DND-41 (cell line): ENCODE data around the gene RAB5A.
"Not testable (repeated sequence)": the region's sequence is repeated elsewhere in the genome, so short reads cannot be mapped to it uniquely, and the experiment has no call there.

Source experiments
- ATAC-seq: fragments of 200-7000 bp; cut with Tn5 transposase; 3 replicates; pipeline ENCODE4 v1.9.1; 2021; ENCODE audit warnings: low read depth; ENCODE audit not compliant: insufficient read depth
- DNase-seq: peaks from one replicate; pipeline ENCODE4 v3.0.0-alpha.2; 2020
- H2AFZ ChIP-seq: 2 replicates; pipeline ENCODE4 v1.6.0; 2012; ENCODE audit warnings: low read depth, low read length
- H3K27ac ChIP-seq: 2 replicates; pipeline ENCODE4 v1.5.1; 2012; ENCODE audit warnings: low read length, inconsistent platforms
- H3K27me3 ChIP-seq: fragments of 200-600 bp; sonication (generic); 2 replicates; pipeline ENCODE4 v1.6.0; 2012; ENCODE audit warnings: low read length, mild to moderate bottlenecking, inconsistent platforms; ENCODE audit not compliant: insufficient read depth, poor library complexity
- H3K36me3 ChIP-seq: 2 replicates; pipeline ENCODE4 v1.5.1; 2012; ENCODE audit warnings: low read length, inconsistent platforms; ENCODE audit not compliant: insufficient read depth
- H3K4me1 ChIP-seq: 2 replicates; pipeline ENCODE4 v1.5.1; 2012; ENCODE audit warnings: mild to moderate bottlenecking, low read length; ENCODE audit not compliant: insufficient read depth
- H3K4me2 ChIP-seq: 2 replicates; pipeline ENCODE4 v1.6.0; 2012; ENCODE audit warnings: mild to moderate bottlenecking, moderate library complexity, low read length, inconsistent platforms; ENCODE audit not compliant: insufficient read depth
- H3K4me3 ChIP-seq, 2 experiments: fragments of 200-600 bp in 1 of 2; shearing (Covaris generic) in 1 of 2; 2 replicates each; pipeline ENCODE4 v1.5.1; 2012 to 2016; ENCODE audit warnings: inconsistent platforms in 2 of 2, low read length in 2 of 2, mild to moderate bottlenecking in 2 of 2, low read depth in 1 of 2, moderate library complexity in 1 of 2
- H3K79me2 ChIP-seq: 2 replicates; pipeline ENCODE4 v1.6.0; 2012; ENCODE audit warnings: low read length, inconsistent platforms; ENCODE audit not compliant: insufficient read depth
- H3K9ac ChIP-seq: 2 replicates; pipeline ENCODE4 v1.6.0; 2012; ENCODE audit warnings: low read depth, mild to moderate bottlenecking, inconsistent platforms, low read length, moderate library complexity
- H3K9me3 ChIP-seq: 2 replicates; pipeline ENCODE4 v1.5.1; 2012; ENCODE audit warnings: low read length, moderate library complexity, mild to moderate bottlenecking, inconsistent platforms; ENCODE audit not compliant: insufficient read depth, severe bottlenecking
- H4K20me1 ChIP-seq: 2 replicates; pipeline ENCODE4 v1.6.0; 2012; ENCODE audit warnings: low read length; ENCODE audit not compliant: insufficient read depth
- EZH2 ChIP-seq: IDR thresholded peaks from 3 replicates; pipeline ENCODE4 v1.6.1; 2012; ENCODE audit warnings: borderline replicate concordance, low read depth, mild to moderate bottlenecking, moderate library complexity, low read length, inconsistent platforms; ENCODE audit not compliant: severe bottlenecking
- TF ChIP-seq, protein P1 (sequence below): IDR thresholded peaks from 2 replicates; pipeline ENCODE4 v1.5.1; 2012; ENCODE audit warnings: borderline replicate concordance, low read length, moderate library complexity, mild to moderate bottlenecking; ENCODE audit not compliant: poor library complexity, severe bottlenecking; ENCODE audit errors: extremely low read depth

RAB5A gene

DNA sequence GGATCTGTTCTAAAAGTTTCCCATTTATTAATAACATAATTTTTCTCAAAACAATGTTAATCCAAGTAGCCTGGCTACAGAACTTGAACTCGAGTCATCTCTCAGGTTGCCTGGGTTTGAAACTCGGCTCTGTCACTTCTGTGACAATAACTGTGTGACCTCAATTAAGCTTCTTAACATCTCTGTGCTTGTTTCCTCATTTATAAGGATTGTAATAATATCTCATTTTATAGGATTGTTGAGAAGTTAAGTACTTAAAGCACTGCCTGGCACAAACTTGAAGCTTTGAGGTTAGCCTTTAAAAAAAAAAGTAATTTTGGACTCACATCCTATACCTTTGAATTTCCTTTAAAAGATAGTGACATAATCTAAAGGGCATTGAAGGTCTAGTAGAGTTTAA is 3.4 kb downstream of the RAB5A start:
- Histone ChIP-seq H3K4me2 (no peak overlapping the region), H3K27me3 (no peaks in the 10 kb centered on the region), H3K9ac (no peak overlapping the region), H3K36me3 (peaks cover 52% of the 10 kb centered on the region), H4K20me1 (peaks cover 44% of the 10 kb centered on the region), H3K4me3 (no peak overlapping the region), H2AFZ (no peak overlapping the region), H3K79me2 (peaks cover 86% of the 10 kb centered on the region), H3K9me3 (no peaks in the 10 kb centered on the region), H3K27ac (no peak overlapping the region), H3K4me1 (peaks cover 47% of the 10 kb centered on the region)
- DNase-seq (no peak), ATAC-seq (no peak)
- TF ChIP-seq EZH2: no peak
- TF ChIP-seq, protein P1, sequence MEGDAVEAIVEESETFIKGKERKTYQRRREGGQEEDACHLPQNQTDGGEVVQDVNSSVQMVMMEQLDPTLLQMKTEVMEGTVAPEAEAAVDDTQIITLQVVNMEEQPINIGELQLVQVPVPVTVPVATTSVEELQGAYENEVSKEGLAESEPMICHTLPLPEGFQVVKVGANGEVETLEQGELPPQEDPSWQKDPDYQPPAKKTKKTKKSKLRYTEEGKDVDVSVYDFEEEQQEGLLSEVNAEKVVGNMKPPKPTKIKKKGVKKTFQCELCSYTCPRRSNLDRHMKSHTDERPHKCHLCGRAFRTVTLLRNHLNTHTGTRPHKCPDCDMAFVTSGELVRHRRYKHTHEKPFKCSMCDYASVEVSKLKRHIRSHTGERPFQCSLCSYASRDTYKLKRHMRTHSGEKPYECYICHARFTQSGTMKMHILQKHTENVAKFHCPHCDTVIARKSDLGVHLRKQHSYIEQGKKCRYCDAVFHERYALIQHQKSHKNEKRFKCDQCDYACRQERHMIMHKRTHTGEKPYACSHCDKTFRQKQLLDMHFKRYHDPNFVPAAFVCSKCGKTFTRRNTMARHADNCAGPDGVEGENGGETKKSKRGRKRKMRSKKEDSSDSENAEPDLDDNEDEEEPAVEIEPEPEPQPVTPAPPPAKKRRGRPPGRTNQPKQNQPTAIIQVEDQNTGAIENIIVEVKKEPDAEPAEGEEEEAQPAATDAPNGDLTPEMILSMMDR: no peak

DNA sequence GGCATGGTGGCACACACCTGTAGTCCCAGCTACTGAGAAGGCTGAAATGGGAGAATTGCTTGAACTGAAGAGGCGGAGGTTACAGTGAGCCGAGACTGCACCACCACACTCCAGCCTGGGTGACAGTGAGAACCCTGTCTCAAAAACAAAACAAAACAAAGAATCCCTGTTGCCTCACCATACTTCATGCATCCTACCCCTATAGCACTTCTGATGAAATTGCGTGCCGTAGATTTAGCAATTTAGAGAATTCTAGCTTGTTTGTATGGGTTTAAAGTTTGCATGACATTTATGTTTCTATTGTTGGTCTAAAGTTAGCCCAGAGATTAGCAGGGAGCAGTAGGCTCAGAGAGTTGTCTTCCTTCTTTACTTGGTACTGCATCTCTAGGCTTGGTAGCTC is 7.8 kb downstream of the RAB5A start:
- ATAC-seq: no peak

GRCh38 chr3:19957354-19957753 is 10.5 kb downstream of the RAB5A start:
- Histone ChIP-seq H3K79me2 (peaks cover 97% of the 10 kb centered on the region), H4K20me1 (peaks cover 56% of the 10 kb centered on the region), H3K36me3 (peaks cover 66% of the 10 kb centered on the region)
- H3K4me3 ChIP-seq, DNase-seq, H2AFZ ChIP-seq, H3K27ac ChIP-seq, H3K27me3 ChIP-seq, H3K4me2 ChIP-seq, H3K9ac ChIP-seq, H3K4me1 ChIP-seq, ATAC-seq, H3K9me3 ChIP-seq: not testable (repeated sequence)

More for the DNA sequence above, 7.8 kb downstream of the RAB5A start:
- H3K79me2 ChIP-seq: peaks cover 97% of the 10 kb centered on the region
- no peak overlapping the region for H3K4me3 ChIP-seq
- no peaks in the 10 kb centered on the region for H3K9me3 ChIP-seq
- H3K4me2 ChIP-seq: no peak overlapping the region
- H3K27ac ChIP-seq: no peak overlapping the region
- H3K36me3 ChIP-seq: peaks cover 70% of the 10 kb centered on the region
- peaks cover 44% of the 10 kb centered on the region for H4K20me1 ChIP-seq
- H3K4me1 ChIP-seq: peaks cover 16% of the 10 kb centered on the region
- no peak for TF ChIP-seq EZH2
- TF ChIP-seq, protein P1: no peak
- H2AFZ ChIP-seq: no peak overlapping the region
- no peak for DNase-seq
- H3K9ac ChIP-seq: no peak overlapping the region
- H3K27me3 ChIP-seq: no peaks in the 10 kb centered on the region

- Histone ChIP-seq H2AFZ (no peak overlapping the region), H3K9me3 (no peaks in the 10 kb centered on the region), H3K27ac (no peak overlapping the region), H4K20me1 (peaks cover 53% of the 10 kb centered on the region; the same call in 1 of the 2 replicates), H3K27me3 (no peaks in the 10 kb centered on the region), H3K4me2 (no peak overlapping the region), H3K4me3 (no peak overlapping the region), H3K9ac (no peak overlapping the region), H3K4me1 (no peaks in the 10 kb centered on the region), H3K79me2 (peaks cover 97% of the 10 kb centered on the region), H3K36me3 (peaks cover 47% of the 10 kb centered on the region)
- ATAC-seq: no peak
- DNase-seq: no peak
- no peak for TF ChIP-seq EZH2
- TF ChIP-seq, protein P1: no peak
These were observed 12.6 kb downstream of the RAB5A start for GRCh38 chr3:19959505-19959904.
